D341Med (cell line): ENCODE results near the gene TSPAN18.

Experiments
- DNase-seq: peaks from one replicate; pipeline ENCODE4 v3.0.0; 2012; ENCODE audit warnings: low spot score

Gene TSPAN18

GRCh38 chr11:44979543-44980399 lies 253.0 kb downstream of the TSPAN18 start:
- DNase-seq, result no peak

GRCh38 chr11:44980533-44981427 lies 254.0 kb downstream of the TSPAN18 start:
- no peak for DNase-seq
